ENCODE results near the gene FN1. TPM values are rescaled to one million over a fixed set of nuclear protein-coding genes. Genes with fewer than 3 reads are reported as not detected.

The FN1 gene
- polyA plus RNA-seq, 1 donor (not counting 4 experiments of a cell fraction or from before 2014, with no cell fraction given), result 1,649 TPM

DNA sequence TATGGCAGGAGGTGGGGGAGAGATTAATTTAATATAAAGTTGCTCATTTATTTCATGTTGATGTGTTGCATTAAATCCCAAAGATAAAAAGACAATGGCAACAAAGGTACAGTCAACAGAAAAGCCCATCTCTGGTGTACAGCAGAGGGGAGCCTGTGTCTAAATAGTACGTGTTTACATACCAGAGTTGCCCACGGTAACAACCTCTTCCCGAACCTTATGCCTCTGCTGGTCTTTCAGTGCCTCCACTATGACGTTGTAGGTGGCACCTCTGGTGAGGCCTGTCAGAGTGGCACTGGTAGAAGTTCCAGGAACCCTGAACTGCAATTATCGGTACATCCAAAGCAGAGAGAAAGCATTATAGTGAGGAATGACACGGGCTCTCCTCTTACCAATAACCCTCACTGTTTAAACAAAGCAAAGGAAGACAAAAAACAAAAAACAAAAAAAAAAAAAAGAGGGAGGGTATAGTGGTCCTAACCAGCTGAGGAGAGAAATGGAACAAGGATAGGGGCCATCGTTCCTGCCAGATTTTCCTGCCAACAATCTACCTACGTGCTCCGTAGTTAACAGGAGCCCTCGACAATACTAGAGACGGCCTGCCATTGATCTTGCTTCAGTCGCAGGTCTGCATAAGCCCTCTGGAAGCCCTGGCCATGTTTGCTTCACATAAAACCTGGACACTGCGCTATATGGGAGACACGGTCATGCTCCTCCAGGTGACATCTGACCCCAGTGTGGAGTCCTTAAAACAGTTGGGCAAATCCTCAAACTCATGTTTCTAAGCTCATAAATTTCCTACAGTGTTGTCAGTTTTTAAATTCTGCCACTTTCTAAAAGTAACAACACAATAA lies 65.5 kb downstream of the FN1 start:
- dilution Hi-C loops (cut with MboI; ENCODE audit: extremely low pct_ligation_motif_present, low sequenced_read_pairs), result no loop called here
- Histone ChIP-seq H3K27ac (ENCODE audit: control insufficient read depth, insufficient read depth, low read length) (no peak overlapping the region), H3K36me3 (ENCODE audit: control insufficient read depth in 2 of 2, extremely low read depth in 1 of 2, insufficient read depth in 2 of 2, low read length in 2 of 2) (peaks cover 17 to 45% of the 10 kb centered on the region in 2 experiments)

DNA sequence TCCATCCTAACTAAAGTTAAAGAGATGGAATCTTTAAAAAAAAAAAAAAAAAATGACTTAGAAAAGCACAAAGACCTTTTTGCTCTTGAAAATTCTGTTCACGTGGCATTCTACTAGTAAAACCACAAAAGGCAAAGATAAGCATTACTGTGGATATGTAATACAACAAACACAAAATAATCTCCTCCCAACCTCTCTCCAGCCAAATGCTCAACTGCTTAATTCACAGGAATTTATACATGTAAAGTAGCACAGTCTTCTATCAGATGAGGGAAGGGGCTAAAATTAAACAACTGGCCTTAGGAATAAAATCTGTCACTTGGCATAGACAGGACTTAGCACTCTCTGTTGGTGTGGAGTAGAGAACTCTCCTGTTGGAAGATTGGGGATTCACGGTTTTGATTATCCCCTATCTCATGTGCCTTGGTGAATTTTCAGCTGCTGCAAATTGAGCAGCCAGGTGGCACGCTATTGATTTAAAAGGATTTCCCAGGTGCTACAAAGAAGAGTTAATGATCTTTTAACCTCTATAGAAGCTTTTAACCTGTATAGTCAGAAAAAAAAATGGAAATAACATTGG lies 66.6 kb downstream of the FN1 start:
- Histone ChIP-seq H3K4me3 (ENCODE audit: control insufficient read depth in 2 of 3, extremely low read depth in 1 of 3, insufficient read depth in 2 of 3, low read depth in 1 of 3, low read length in 3 of 3) (no peak overlapping the region), H3K36me3 (ENCODE audit: control insufficient read depth in 2 of 2, extremely low read depth in 1 of 2, insufficient read depth in 2 of 2, low read length in 2 of 2) (peaks cover 10 to 40% of the 10 kb centered on the region in 2 experiments), H3K4me2 (ENCODE audit: control insufficient read depth, extremely low read depth, insufficient read depth, low read depth, low read length) (no peak overlapping the region), H3K9me3 (ENCODE audit: control insufficient read depth, low read depth, low read length) (no peaks in the 10 kb centered on the region), H3K9me1 (ENCODE audit: control insufficient read depth, extremely low read depth, insufficient read depth, low read length) (no peaks in the 10 kb centered on the region), H3K4me1 (ENCODE audit: control insufficient read depth, extremely low read depth, insufficient read depth, low read length) (no peaks in the 10 kb centered on the region), H2AFZ (ENCODE audit: control insufficient read depth, low read length) (no peak overlapping the region), H3K27me3 (ENCODE audit: control insufficient read depth, extremely low read depth, insufficient read depth, low read length) (no peaks in the 10 kb centered on the region), H3K27ac (ENCODE audit: control insufficient read depth, insufficient read depth, low read length) (no peak overlapping the region), H4K20me1 (ENCODE audit: control insufficient read depth, extremely low read depth, insufficient read depth, low read length) (no peaks in the 10 kb centered on the region), H3K9ac (ENCODE audit: control insufficient read depth, extremely low read depth, insufficient read depth, low read length) (no peak overlapping the region), H3K79me2 (ENCODE audit: control insufficient read depth, insufficient read depth, low read length) (no peaks in the 10 kb centered on the region)
- no peak for FAIRE-seq
- no peak for DNase-seq (ENCODE audit: low read depth, low spot score)
- TF ChIP-seq, protein P1, sequence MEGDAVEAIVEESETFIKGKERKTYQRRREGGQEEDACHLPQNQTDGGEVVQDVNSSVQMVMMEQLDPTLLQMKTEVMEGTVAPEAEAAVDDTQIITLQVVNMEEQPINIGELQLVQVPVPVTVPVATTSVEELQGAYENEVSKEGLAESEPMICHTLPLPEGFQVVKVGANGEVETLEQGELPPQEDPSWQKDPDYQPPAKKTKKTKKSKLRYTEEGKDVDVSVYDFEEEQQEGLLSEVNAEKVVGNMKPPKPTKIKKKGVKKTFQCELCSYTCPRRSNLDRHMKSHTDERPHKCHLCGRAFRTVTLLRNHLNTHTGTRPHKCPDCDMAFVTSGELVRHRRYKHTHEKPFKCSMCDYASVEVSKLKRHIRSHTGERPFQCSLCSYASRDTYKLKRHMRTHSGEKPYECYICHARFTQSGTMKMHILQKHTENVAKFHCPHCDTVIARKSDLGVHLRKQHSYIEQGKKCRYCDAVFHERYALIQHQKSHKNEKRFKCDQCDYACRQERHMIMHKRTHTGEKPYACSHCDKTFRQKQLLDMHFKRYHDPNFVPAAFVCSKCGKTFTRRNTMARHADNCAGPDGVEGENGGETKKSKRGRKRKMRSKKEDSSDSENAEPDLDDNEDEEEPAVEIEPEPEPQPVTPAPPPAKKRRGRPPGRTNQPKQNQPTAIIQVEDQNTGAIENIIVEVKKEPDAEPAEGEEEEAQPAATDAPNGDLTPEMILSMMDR (optimal IDR thresholded peaks at IDR 0.05 in 1 of 3, IDR thresholded peaks at IDR 0.05 in 1 of 3, conservative IDR thresholded peaks at IDR 0.05 in 1 of 3; ENCODE audit: extremely low read depth in 1 of 3, insufficient read depth in 2 of 3, low read length in 3 of 3), result no peak
- TF ChIP-seq EZH2 (IDR thresholded peaks at IDR 0.05; ENCODE audit: low read length), result no peak
- dilution Hi-C loops (cut with MboI; ENCODE audit: extremely low pct_ligation_motif_present, low sequenced_read_pairs), result no loop called here

More for the DNA sequence above, 65.5 kb downstream of the FN1 start:
- FAIRE-seq (no peak), DNase-seq (ENCODE audit: low read depth, low spot score) (no peak)
- Histone ChIP-seq H4K20me1 (ENCODE audit: control insufficient read depth, extremely low read depth, insufficient read depth, low read length) (no peaks in the 10 kb centered on the region), H3K27me3 (ENCODE audit: control insufficient read depth, extremely low read depth, insufficient read depth, low read length) (no peaks in the 10 kb centered on the region), H3K4me3 (ENCODE audit: control insufficient read depth in 2 of 3, extremely low read depth in 1 of 3, insufficient read depth in 2 of 3, low read depth in 1 of 3, low read length in 3 of 3) (no peak overlapping the region), H3K9me3 (ENCODE audit: control insufficient read depth, low read depth, low read length) (no peaks in the 10 kb centered on the region), H3K9me1 (ENCODE audit: control insufficient read depth, extremely low read depth, insufficient read depth, low read length) (no peaks in the 10 kb centered on the region), H3K4me1 (ENCODE audit: control insufficient read depth, extremely low read depth, insufficient read depth, low read length) (no peaks in the 10 kb centered on the region), H2AFZ (ENCODE audit: control insufficient read depth, low read length) (no peak overlapping the region), H3K9ac (ENCODE audit: control insufficient read depth, extremely low read depth, insufficient read depth, low read length) (no peak overlapping the region), H3K4me2 (ENCODE audit: control insufficient read depth, extremely low read depth, insufficient read depth, low read depth, low read length) (no peak overlapping the region), H3K79me2 (ENCODE audit: control insufficient read depth, insufficient read depth, low read length) (no peaks in the 10 kb centered on the region)
- TF ChIP-seq, protein P1 (optimal IDR thresholded peaks at IDR 0.05 in 1 of 3, IDR thresholded peaks at IDR 0.05 in 1 of 3, conservative IDR thresholded peaks at IDR 0.05 in 1 of 3; ENCODE audit: extremely low read depth in 1 of 3, insufficient read depth in 2 of 3, low read length in 3 of 3), result no peak
- no peak for TF ChIP-seq EZH2 (IDR thresholded peaks at IDR 0.05; ENCODE audit: low read length)
